Inflammatory macrophage treated with lipopolysaccharide for 1 hour (primary cell): Measurements from ENCODE around the gene ATP6AP2.
A peak's percentile ranks its signal among the peaks of the same experiment; 100 is the strongest.

ENCODE experiments used
- DNase-seq, 2 donors: peaks; one replicate each; pipeline ENCODE4 v3.0.0-alpha.2; 2020 to 2022

Gene ATP6AP2

DNA sequence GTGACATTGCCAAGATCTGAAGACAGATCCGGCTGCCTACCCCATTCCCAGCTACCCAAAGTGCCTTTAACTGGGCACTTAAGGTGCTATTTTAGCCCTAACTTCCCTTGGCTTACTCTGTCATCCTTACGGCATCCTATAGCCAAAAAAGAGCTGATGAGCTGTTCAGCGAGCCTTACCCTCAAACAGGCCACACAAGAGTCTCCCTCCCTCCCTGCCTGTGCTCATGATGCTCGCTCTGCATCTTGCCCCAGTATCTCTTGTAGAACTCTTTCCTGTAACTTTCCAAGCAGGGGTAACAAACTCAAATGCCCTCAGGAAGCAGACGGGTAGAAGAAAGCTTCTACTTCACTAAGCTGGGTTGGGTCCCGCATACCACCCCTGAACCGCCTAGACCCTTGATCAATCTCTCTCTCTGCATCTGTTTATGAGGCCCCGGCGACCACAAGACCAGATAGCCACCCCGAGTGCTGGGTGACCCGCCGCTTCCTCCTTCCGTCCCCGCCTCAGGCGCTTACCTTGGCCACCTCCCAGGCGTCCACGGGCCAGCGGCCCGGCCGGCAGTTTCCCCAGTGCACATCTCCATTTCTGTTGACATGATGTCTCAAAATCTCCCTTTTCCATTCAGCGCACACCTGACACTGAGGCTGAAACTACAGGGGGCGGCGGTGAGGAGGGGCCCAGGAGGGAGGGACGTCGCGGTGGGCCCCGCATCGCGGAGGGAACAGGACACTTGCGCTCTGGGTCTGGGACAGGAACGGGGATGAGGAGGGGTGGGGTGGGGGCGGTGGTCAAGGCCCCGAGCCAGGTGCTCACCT is 65.9 kb downstream of the ATP6AP2 start:
- DNase-seq = peak; percentile 11 to 16

DNA sequence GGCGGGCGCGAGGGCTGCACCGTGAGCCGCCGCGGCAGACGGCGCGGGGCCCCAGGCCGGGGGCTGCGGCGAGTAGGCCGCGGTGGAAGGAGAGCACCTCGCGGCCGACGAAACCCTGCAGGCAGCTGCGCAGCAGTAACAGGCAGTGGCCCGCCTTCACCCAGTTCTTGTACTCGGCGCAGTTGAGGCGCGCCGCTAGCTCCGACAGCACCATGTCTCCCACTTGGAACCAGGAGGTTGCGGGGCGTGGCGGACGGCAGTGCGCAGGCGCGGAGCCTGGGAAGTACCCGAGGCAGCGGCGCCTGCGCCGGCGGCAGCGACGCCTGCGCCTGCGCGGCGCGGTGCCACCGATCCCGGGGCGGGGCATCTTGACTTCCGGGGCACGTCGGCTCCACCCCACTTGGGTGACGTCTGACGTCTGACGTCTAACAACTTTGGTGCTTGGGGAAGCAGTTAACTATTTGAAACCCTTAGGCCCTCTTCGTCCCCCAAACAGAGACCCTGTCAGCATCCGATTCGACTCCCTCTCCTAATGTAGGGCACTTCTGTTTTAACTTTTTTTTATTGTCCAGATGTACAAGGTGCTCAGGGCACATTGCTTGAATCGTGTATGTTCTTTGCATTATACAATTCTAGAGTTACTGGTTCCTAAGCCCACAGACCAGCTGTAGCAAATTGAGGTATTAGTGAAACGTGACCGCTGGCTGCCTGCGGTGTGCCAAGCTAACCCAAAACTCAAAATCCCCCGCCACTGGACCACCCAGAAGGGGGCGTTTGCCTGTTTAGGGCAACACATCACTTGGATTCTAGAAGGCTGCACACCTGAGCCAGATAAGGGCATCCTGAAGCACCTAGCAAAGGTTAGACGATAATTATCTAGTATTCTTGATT is 66.8 kb downstream of the ATP6AP2 start, which contains the start of gene CXorf38:
Gene CXorf38, minus strand, starts transcription at position 255 of the 891 bp plus-strand sequence. Its CDS starts 41 bp downstream, at position 214.
- peak; percentile 80 to 89 for DNase-seq

DNA sequence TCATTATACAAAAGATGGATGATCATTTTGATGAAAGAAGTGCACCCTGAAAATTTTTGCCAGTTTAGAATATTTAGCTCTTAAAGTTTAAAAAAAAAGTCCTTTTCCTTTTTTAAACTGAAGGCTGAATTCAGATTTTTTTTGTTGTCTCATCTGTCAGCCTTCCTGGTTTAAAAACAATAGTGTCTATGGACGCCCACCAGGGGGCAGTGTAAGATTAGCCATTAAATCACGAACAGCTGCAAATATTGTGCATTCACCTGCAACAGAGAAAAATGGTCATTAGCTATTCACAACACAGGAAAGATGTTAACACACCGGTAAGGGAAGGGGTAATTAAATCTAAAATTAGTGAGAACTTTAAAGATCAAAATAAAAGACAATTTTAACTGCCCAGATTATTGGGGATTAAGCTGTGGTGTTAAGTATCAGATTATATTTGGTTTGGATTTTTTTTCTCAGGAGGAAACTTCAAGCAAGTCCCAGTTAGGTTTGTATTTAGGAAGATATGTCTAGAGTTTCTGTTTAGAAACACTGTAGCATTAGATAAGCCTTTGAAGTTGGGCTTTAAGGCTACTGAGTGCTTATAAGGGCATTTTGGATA is 71.0 kb downstream of the ATP6AP2 start:
- peak; percentile 22 to 66 for DNase-seq

DNA sequence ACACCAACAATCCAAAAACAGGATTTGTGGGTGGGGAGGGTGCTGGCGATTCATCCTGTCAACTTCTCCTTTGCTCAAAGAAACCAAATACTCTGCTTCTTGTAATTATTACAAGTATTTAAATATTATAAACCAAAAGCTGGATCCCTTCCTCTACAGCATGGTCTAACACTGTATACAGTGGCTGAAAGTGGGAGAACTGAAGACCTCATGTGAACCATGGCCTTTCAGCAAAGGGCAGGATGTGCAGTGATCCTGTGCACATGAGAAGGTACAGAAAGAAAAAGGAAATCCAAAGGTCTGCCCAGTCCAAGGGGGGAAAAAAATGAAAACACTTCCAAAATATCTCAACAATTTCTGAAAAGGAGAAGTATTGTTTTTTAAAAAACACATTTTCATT is 71.9 kb downstream of the ATP6AP2 start:
- no peak for DNase-seq

DNA sequence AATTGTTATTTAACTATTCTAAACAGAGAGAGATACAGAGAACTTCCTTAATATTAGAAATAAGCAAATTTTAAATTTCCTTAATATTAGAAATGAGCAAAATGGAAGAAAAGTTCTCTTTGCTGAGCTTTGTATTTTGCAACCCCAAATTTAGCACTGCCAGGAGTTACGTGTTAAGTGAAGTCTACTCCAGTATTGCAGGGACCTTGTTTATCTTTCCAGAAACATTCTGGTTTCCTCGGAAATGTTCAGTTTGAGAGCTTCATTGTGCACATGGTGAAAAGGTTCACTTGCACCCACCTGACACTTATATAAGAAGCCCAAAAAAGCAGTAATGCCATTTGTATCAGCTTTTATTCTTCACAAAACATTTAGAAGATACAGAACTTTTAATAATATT is 72.8 kb downstream of the ATP6AP2 start:
- DNase-seq = no peak
